Measurements from ENCODE around the gene ITSN2.

DNA sequence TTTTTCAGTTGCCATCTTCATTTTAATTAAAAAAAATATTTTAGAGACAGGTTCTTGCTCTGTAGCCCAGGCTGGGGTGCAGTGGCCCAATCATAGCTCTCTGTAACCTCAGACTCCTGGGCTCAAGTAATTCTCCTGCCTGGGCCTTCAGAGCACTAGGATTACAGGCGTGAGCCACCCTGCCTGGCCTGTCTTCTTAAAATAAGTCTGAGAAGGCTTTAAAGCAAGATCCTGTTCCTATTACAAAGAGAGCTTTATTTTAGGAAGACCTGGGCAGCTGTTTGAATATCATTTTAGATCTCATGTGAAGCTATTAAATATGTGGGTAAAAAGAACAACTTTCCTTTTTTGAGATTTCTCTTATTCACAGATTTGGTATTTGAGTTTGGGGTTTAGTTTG lies 184.0 kb downstream of the ITSN2 start:
- TF ChIP-seq POLR2A (IDR thresholded peaks at IDR 0.05; ENCODE audit: low read depth, low read length) (no peak), POLR2AphosphoS5 (IDR thresholded peaks at IDR 0.05; ENCODE audit: low read depth, low read length) (no peak)

Data from GM12892 (cell line).